Activated CD4-positive, alpha-beta T cell treated with anti-CD3 and anti-CD28 coated beads, Interleukin-2, amount 10 ng/mL, durations not matched to agents 24 days and 14 days (primary cell): Measurements from ENCODE around the gene ZMYM2. TPM values are rescaled to one million over a fixed set of nuclear protein-coding genes. Genes with fewer than 3 reads are reported as not detected.
"Not testable (repeated sequence)": the region's sequence is repeated elsewhere in the genome, so short reads cannot be mapped to it uniquely, and the experiment has no call there.

Source experiments
- DNase-seq: peaks from one replicate; pipeline ENCODE4 v3.0.0; 2022
- H3K27ac Mint-ChIP-seq: one replicate; pipeline ENCODE4 v1.8.0; 2022; ENCODE audit warnings: mild to moderate bottlenecking, mixed read lengths
- H3K27me3 Mint-ChIP-seq: one replicate; pipeline ENCODE4 v1.8.0; 2022; ENCODE audit warnings: mixed read lengths
- H3K36me3 Mint-ChIP-seq: one replicate; pipeline ENCODE4 v1.8.0; 2022; ENCODE audit warnings: low read depth, mild to moderate bottlenecking, mixed read lengths
- H3K4me1 Mint-ChIP-seq: one replicate; pipeline ENCODE4 v1.8.0; 2021; ENCODE audit warnings: mixed read lengths
- H3K4me3 Mint-ChIP-seq: one replicate; pipeline ENCODE4 v1.8.0; 2022; ENCODE audit warnings: mild to moderate bottlenecking, moderate library complexity, mixed read lengths
- H3K9me3 Mint-ChIP-seq: one replicate; pipeline ENCODE4 v1.8.0; 2021; ENCODE audit warnings: mixed read lengths
- intact Hi-C: fragments of 100-400 bp; cut with micrococcal nuclease; formaldehyde crosslinking; loops from one replicate; pipeline ENCODE4 v1.15.1; 2023
- total RNA-seq: library from RNA; stranded (reverse); gene quantifications from 2 replicates; pipeline ENCODE4 v1.2.3, GENCODE V29; 2022

ZMYM2 gene
- total RNA-seq, 1 donor from 2014 or later = 62.4 TPM

DNA sequence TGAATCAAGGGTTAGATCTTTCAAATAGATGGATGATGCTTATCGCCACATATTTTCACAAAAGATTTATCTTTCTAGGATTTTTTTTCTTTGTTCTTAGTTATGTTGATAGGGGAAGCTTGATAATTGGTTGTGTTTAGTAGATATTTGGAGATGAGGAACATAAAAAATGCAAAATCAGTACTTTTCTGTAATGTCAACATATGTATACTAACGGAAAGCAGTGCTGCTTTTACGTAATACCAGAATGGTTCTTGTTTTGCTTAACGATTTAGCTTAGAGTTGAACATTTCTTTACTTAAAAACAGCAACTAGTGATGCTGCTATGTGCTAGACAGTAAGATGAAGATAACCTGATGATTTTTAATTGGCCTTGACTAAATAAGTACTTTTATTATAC is 3.0 kb downstream of the ZMYM2 start:
- peaks cover 26% of the 10 kb centered on the region for H3K36me3 Mint-ChIP-seq
- no peak overlapping the region for H3K27ac Mint-ChIP-seq
- H3K27me3 Mint-ChIP-seq = no peaks in the 10 kb centered on the region
- H3K4me1 Mint-ChIP-seq = peaks cover 25% of the 10 kb centered on the region
- H3K9me3 Mint-ChIP-seq = no peaks in the 10 kb centered on the region
- no peak for DNase-seq
- intact Hi-C loops = loop anchor here (2.0 to 5.0 kb wide), 2 partner anchors 46 to 179 kb away; partner anchors contain the start of gene PSPC1
- H3K4me3 Mint-ChIP-seq = peak overlapping the region; percentile 42

GRCh38 chr13:19961924-19962323 is 3.4 kb downstream of the ZMYM2 start:
- Mint-ChIP-seq H3K4me1 (peaks cover 25% of the 10 kb centered on the region), H3K36me3 (peaks cover 28% of the 10 kb centered on the region), H3K27ac (no peak overlapping the region), H3K4me3 (peak overlapping the region; percentile 12), H3K9me3 (no peaks in the 10 kb centered on the region), H3K27me3 (no peaks in the 10 kb centered on the region)
- DNase-seq = no peak
- intact Hi-C loops = loop anchor here (2.0 to 5.0 kb wide), 2 partner anchors 45 to 179 kb away; partner anchors contain the start of gene PSPC1

DNA sequence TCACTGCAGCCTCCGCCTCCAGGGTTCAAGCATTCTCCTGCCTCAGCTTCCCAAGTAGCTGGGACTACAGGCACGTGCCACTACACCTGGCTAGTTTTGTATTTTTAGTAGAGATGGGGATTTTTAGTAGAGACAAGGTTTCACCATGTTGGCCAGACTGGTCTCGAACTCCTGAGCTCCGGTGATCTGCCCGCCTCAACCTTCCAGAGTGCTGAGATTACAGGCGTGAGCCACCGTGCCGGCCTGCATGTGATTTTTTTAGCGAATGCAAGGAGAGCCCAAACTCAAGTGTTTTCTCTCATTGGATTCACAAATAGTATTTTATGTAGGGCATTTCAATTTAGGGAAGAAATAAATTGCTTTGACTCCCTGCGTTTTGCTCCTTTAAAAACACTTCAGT is 4.4 kb downstream of the ZMYM2 start:
- intact Hi-C loops = loop anchor here (5.0 kb wide), 1 partner anchor 44 kb away; no protein-coding TSS in a partner anchor
- DNase-seq = no peak
- no peaks in the 10 kb centered on the region for H3K27me3 Mint-ChIP-seq
- no peak overlapping the region for H3K4me3 Mint-ChIP-seq
- peaks cover 36% of the 10 kb centered on the region for H3K36me3 Mint-ChIP-seq
- H3K4me1 Mint-ChIP-seq = peaks cover 26% of the 10 kb centered on the region
- no peaks in the 10 kb centered on the region for H3K9me3 Mint-ChIP-seq
- H3K27ac Mint-ChIP-seq = no peak overlapping the region

GRCh38 chr13:19967621-19968020 is 9.1 kb downstream of the ZMYM2 start:
- H3K4me3 Mint-ChIP-seq = no peak overlapping the region
- peaks cover 26% of the 10 kb centered on the region for H3K36me3 Mint-ChIP-seq
- H3K27ac Mint-ChIP-seq = no peak overlapping the region
- peaks cover 7% of the 10 kb centered on the region for H3K4me1 Mint-ChIP-seq
- no peak for DNase-seq
- H3K27me3 Mint-ChIP-seq = no peaks in the 10 kb centered on the region
- no peaks in the 10 kb centered on the region for H3K9me3 Mint-ChIP-seq
- intact Hi-C loops = no loop called here

- DNase-seq, H3K4me3 Mint-ChIP-seq, intact Hi-C loops, H3K27me3 Mint-ChIP-seq, H3K27ac Mint-ChIP-seq, H3K4me1 Mint-ChIP-seq: not testable (repeated sequence)
- peaks cover 57% of the 10 kb centered on the region for H3K36me3 Mint-ChIP-seq
- H3K9me3 Mint-ChIP-seq = peaks cover 19% of the 10 kb centered on the region
Observed at GRCh38 chr13:19974498-19975009, 16.0 kb downstream of the ZMYM2 start.

GRCh38 chr13:19978831-19979437 is 20.4 kb downstream of the ZMYM2 start:
- no peak for DNase-seq
- peaks cover 20% of the 10 kb centered on the region for H3K4me1 Mint-ChIP-seq
- H3K4me3 Mint-ChIP-seq = no peak overlapping the region
- no peaks in the 10 kb centered on the region for H3K27me3 Mint-ChIP-seq
- peaks cover 19% of the 10 kb centered on the region for H3K9me3 Mint-ChIP-seq
- peaks cover 64% of the 10 kb centered on the region for H3K36me3 Mint-ChIP-seq
- H3K27ac Mint-ChIP-seq = no peak overlapping the region
- intact Hi-C loops = no loop called here

- intact Hi-C loops = no loop called here
- H3K4me1 Mint-ChIP-seq = peaks cover 19% of the 10 kb centered on the region
Observed at GRCh38 chr13:19981685-19982238, 23.2 kb downstream of the ZMYM2 start.

DNA sequence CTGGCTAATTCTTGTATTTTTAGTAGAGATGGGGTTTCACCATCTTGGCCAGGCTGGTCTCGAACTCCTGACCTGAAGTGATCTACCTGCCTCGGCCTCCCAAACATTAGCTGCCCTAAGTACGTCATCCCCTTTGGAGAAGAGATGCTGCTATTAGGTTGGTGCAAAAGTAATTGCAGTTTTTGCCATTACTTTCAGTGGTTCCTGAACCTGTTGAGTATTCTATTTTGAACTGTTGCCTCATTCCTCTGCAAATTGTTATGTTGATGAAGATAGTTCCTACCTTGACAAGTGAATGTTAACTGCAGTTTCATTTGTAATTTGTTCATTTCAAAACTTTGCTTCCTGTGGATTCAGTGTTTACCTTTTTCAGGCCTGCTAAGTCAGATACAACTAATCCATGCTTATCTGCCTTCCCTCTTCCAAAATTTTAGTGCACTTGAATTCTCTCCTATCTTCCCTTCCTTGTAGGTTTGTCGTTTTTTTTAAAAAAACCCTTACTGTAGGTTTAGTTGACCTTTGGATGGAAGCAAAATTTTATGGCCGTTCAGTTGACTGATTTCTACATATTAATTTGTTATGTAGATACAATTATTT is 24.0 kb downstream of the ZMYM2 start:
- no peak overlapping the region for H3K27ac Mint-ChIP-seq

More at GRCh38 chr13:19981685-19982238, 23.2 kb downstream of the ZMYM2 start:
- no peak for DNase-seq
- Mint-ChIP-seq H3K27me3 (no peaks in the 10 kb centered on the region), H3K27ac (no peak overlapping the region), H3K4me3 (no peak overlapping the region), H3K9me3 (peaks cover 9% of the 10 kb centered on the region), H3K36me3 (peaks cover 43% of the 10 kb centered on the region)

GRCh38 chr13:19984430-19985218 is 26.1 kb downstream of the ZMYM2 start:
- H3K4me3 Mint-ChIP-seq = no peak overlapping the region
- no peaks in the 10 kb centered on the region for H3K27me3 Mint-ChIP-seq
- no peak overlapping the region for H3K27ac Mint-ChIP-seq
- no peak for DNase-seq
- peaks cover 21% of the 10 kb centered on the region for H3K4me1 Mint-ChIP-seq
- H3K9me3 Mint-ChIP-seq = no peaks in the 10 kb centered on the region
- H3K36me3 Mint-ChIP-seq = peaks cover 26% of the 10 kb centered on the region
- intact Hi-C loops = loop anchor here (1.0 kb wide), 1 partner anchor 179 kb away; no protein-coding TSS in a partner anchor

More for the DNA sequence above, 24.0 kb downstream of the ZMYM2 start:
- no peaks in the 10 kb centered on the region for H3K27me3 Mint-ChIP-seq
- intact Hi-C loops = no loop called here
- peaks cover 8% of the 10 kb centered on the region for H3K9me3 Mint-ChIP-seq
- no peak overlapping the region for H3K4me3 Mint-ChIP-seq
- DNase-seq = no peak
- peaks cover 19% of the 10 kb centered on the region for H3K4me1 Mint-ChIP-seq
- H3K36me3 Mint-ChIP-seq = peaks cover 38% of the 10 kb centered on the region

- no peaks in the 10 kb centered on the region for H3K27me3 Mint-ChIP-seq
- intact Hi-C loops = no loop called here
- peaks cover 25% of the 10 kb centered on the region for H3K4me1 Mint-ChIP-seq
- H3K36me3 Mint-ChIP-seq = peaks cover 25% of the 10 kb centered on the region
- no peak for DNase-seq
- H3K27ac Mint-ChIP-seq = no peak overlapping the region
- no peak overlapping the region for H3K4me3 Mint-ChIP-seq
- no peaks in the 10 kb centered on the region for H3K9me3 Mint-ChIP-seq
Observed at GRCh38 chr13:19985219-19985556, 26.7 kb downstream of the ZMYM2 start.

DNA sequence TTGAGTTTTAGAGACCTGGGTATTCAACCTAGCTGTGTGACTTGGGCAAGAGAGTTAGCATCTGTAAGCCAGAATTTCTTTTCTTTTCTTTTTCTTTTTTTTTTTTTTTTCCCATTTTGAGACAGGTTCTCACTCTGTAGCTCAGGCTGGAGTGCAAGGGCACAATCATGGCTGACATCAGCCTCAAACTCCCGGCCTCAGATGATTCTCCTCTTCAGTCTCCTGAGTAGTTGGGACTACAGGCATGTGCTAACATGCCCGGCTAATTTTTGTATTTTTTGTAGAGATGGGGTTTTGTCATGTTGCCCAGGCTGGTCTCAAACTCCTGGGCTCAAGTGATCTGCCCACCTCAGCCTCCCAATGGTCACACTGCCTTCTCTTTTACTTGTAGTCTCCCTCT is 33.0 kb downstream of the ZMYM2 start:
- peaks cover 35% of the 10 kb centered on the region for H3K36me3 Mint-ChIP-seq
- H3K27me3 Mint-ChIP-seq = no peaks in the 10 kb centered on the region
- no peak overlapping the region for H3K4me3 Mint-ChIP-seq
- intact Hi-C loops = no loop called here
- DNase-seq = no peak
- H3K9me3 Mint-ChIP-seq = no peaks in the 10 kb centered on the region
- H3K27ac Mint-ChIP-seq = no peak overlapping the region
- peaks cover 14% of the 10 kb centered on the region for H3K4me1 Mint-ChIP-seq

DNA sequence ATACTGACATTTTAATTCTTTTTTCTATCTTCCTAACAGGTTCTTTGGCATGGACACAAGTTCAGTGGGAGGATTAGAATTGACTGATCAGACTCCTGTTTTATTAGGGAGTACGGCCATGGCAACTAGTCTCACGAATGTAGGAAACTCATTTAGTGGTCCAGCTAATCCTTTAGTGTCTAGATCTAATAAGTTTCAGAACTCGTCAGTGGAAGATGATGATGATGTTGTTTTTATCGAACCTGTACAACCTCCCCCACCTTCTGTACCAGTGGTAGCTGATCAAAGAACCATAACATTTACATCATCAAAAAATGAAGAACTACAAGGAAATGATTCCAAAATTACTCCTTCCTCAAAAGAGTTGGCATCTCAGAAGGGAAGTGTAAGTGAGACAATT is 34.5 kb downstream of the ZMYM2 start:
- no peak overlapping the region for H3K4me3 Mint-ChIP-seq
- intact Hi-C loops = no loop called here
- H3K27me3 Mint-ChIP-seq = no peaks in the 10 kb centered on the region
- H3K36me3 Mint-ChIP-seq = peaks cover 44% of the 10 kb centered on the region
- peaks cover 14% of the 10 kb centered on the region for H3K4me1 Mint-ChIP-seq
- no peak for DNase-seq
- H3K9me3 Mint-ChIP-seq = no peaks in the 10 kb centered on the region
- H3K27ac Mint-ChIP-seq = no peak overlapping the region

- intact Hi-C loops = no loop called here
- DNase-seq = no peak
- Mint-ChIP-seq H3K4me1 (peaks cover 17% of the 10 kb centered on the region), H3K9me3 (no peaks in the 10 kb centered on the region), H3K4me3 (no peak overlapping the region), H3K27ac (no peak overlapping the region), H3K36me3 (peaks cover 37% of the 10 kb centered on the region), H3K27me3 (no peaks in the 10 kb centered on the region)
Observed at GRCh38 chr13:19998960-19999359, 40.4 kb downstream of the ZMYM2 start.
